A673 (cell line): ENCODE data around the gene AGBL4. TPM values are rescaled to one million over a fixed set of nuclear protein-coding genes. Genes with fewer than 3 reads are reported as not detected.

Experiments
- BruUV-seq: library from RNA; stranded (reverse); fragments of 400-500 nt; replicated peaks from 2 replicates; lab custom pipeline; 2021; lab: Mats Ljungman, UMichigan
- CTCF ChIA-PET: fragments of 300-600 bp; sonication (Branson Sonifier 250); formaldehyde crosslinking; loops from one replicate; lab custom pipeline; 2022; ENCODE audit warnings: antibody characterized with exemption; lab: Charles Lee
- POLR2A ChIA-PET: fragments of 300-600 bp; sonication (Branson Sonifier 250); formaldehyde crosslinking; loops from one replicate; lab custom pipeline; 2022; ENCODE audit warnings: antibody characterized with exemption; ENCODE audit not compliant: low non-redundant PET; lab: Charles Lee
- DNase-seq: peaks from one replicate; pipeline ENCODE4 v3.0.0-alpha.2; 2015; ENCODE audit warnings: low spot score
- H3K27ac ChIP-seq: fragments of 200-600 bp; sonication (generic); 2 replicates; pipeline ENCODE4 v1.5.1; 2016; ENCODE audit warnings: mixed run types, low read depth, mild to moderate bottlenecking, mixed read lengths, antibody characterized with exemption, low read length; ENCODE audit not compliant: poor library complexity, severe bottlenecking
- H3K27me3 ChIP-seq: fragments of 200-600 bp; sonication (generic); replicated peaks from 2 replicates; pipeline ENCODE4 v1.6.1; 2017; ENCODE audit warnings: mixed run types, low read depth, mild to moderate bottlenecking, mixed read lengths, antibody characterized with exemption, low read length; ENCODE audit not compliant: insufficient read depth, poor library complexity
- H3K36me3 ChIP-seq: fragments of 200-600 bp; sonication (generic); 2 replicates; pipeline ENCODE4 v1.6.1; 2016; ENCODE audit warnings: mixed run types, mild to moderate bottlenecking, mixed read lengths, antibody characterized with exemption, low read length; ENCODE audit not compliant: insufficient read depth, poor library complexity, severe bottlenecking
- H3K4me1 ChIP-seq: fragments of 200-600 bp; sonication (generic); 2 replicates; pipeline ENCODE4 v1.6.1; 2017; ENCODE audit warnings: mixed run types, mild to moderate bottlenecking, mixed read lengths, antibody characterized with exemption, low read length; ENCODE audit not compliant: insufficient read depth, poor library complexity, severe bottlenecking
- H3K4me3 ChIP-seq: fragments of 200-600 bp; sonication (generic); 2 replicates; pipeline ENCODE4 v1.5.1; 2016; ENCODE audit warnings: low read depth, mixed run types, mild to moderate bottlenecking, mixed read lengths, low read length; ENCODE audit not compliant: poor library complexity, severe bottlenecking
- H3K9me3 ChIP-seq: fragments of 200-600 bp; sonication (generic); 2 replicates; pipeline ENCODE4 v1.6.1; 2016; ENCODE audit warnings: mixed run types, low read depth, mild to moderate bottlenecking, mixed read lengths, antibody characterized with exemption, low read length; ENCODE audit not compliant: poor library complexity, severe bottlenecking
- EZH2 ChIP-seq: fragments of 200-600 bp; sonication (generic); IDR thresholded peaks from 2 replicates; pipeline ENCODE4 v1.6.1; 2017; ENCODE audit warnings: borderline replicate concordance, low read depth, mild to moderate bottlenecking, mixed read lengths, antibody characterized with exemption, low read length; ENCODE audit not compliant: poor library complexity, severe bottlenecking
- intact Hi-C: fragments of 100-400 bp; cut with micrococcal nuclease; formaldehyde crosslinking; loops from one replicate; pipeline ENCODE4 v1.10.0; 2022; ENCODE audit not compliant: unreplicated experiment
- total RNA-seq: library from RNA; stranded (reverse); gene quantifications from 2 replicates; pipeline ENCODE4 v1.2.3, GENCODE V29; 2021
- TF ChIP-seq, protein P1 (sequence below): fragments of 300-800, 200-600 bp; sonication (generic); conservative IDR thresholded peaks from 2 replicates; pipeline ENCODE4 v1.5.1; 2017; ENCODE audit warnings: low read depth, mild to moderate bottlenecking, antibody characterized with exemption, low read length, moderate library complexity, mixed read lengths

The AGBL4 gene
- total RNA-seq, 1 experiment from 2014 or later = 0.32 TPM

DNA sequence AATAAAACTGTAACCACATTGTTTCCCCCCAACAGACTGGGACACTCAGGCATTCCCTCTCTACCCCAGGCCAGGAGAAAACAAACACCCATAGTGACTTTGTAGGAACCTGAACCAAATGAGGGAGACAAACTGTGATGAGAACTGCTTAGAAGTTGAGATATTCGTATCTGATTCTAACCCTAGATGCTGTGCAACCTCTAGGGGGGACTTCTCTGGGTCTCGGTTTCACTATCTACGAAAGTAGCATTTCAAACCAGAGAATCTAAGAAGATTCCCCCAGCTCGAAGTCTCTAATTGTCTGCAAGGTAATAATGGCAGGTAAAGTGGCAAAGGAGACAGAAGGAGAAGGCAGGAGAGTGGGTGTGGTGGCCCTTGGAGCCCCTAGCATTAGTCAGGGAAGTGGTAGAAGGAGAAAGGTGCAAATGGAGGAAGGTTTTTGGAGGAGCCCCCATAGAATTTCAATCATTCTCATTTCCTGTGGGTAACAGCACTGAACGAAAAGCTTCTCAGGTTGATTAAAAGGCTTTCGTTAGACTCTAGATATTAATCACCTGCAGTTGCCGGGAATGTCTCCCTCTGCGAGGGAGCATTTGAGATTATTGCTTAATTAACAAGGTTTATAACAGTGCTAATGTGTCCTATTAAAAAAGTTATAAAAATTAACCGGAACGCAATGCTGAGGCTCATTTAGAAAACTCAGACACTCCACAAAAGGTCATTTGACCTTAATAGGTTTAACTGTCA, 1293.4 kb downstream of the AGBL4 start:
- no peaks in the 10 kb centered on the region for H3K27me3 ChIP-seq
- ChIA-PET POLR2A (no interaction called here), CTCF (no interaction called here)
- DNase-seq = no peak
- H3K4me3 ChIP-seq = no peak overlapping the region
- no TSS peak for BruUV-seq
- H3K36me3 ChIP-seq = no peaks in the 10 kb centered on the region
- H3K9me3 ChIP-seq = no peaks in the 10 kb centered on the region
- no peak overlapping the region for H3K27ac ChIP-seq
- no peak for TF ChIP-seq EZH2
- TF ChIP-seq, protein P1, sequence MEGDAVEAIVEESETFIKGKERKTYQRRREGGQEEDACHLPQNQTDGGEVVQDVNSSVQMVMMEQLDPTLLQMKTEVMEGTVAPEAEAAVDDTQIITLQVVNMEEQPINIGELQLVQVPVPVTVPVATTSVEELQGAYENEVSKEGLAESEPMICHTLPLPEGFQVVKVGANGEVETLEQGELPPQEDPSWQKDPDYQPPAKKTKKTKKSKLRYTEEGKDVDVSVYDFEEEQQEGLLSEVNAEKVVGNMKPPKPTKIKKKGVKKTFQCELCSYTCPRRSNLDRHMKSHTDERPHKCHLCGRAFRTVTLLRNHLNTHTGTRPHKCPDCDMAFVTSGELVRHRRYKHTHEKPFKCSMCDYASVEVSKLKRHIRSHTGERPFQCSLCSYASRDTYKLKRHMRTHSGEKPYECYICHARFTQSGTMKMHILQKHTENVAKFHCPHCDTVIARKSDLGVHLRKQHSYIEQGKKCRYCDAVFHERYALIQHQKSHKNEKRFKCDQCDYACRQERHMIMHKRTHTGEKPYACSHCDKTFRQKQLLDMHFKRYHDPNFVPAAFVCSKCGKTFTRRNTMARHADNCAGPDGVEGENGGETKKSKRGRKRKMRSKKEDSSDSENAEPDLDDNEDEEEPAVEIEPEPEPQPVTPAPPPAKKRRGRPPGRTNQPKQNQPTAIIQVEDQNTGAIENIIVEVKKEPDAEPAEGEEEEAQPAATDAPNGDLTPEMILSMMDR = no peak
- intact Hi-C loops = no loop called here
- H3K4me1 ChIP-seq = no peaks in the 10 kb centered on the region

GRCh38 chr1:48728584-48728983, 1295.2 kb downstream of the AGBL4 start:
- H3K36me3 ChIP-seq = no peaks in the 10 kb centered on the region
- H3K9me3 ChIP-seq = no peaks in the 10 kb centered on the region
- BruUV-seq = no TSS peak
- H3K4me3 ChIP-seq = no peak overlapping the region
- CTCF ChIA-PET = no interaction called here
- H3K4me1 ChIP-seq = no peaks in the 10 kb centered on the region
- no peak for DNase-seq
- TF ChIP-seq, protein P1 = no peak
- no peak for TF ChIP-seq EZH2
- no peak overlapping the region for H3K27ac ChIP-seq
- intact Hi-C loops = no loop called here
- POLR2A ChIA-PET = no interaction called here
- H3K27me3 ChIP-seq = no peaks in the 10 kb centered on the region

DNA sequence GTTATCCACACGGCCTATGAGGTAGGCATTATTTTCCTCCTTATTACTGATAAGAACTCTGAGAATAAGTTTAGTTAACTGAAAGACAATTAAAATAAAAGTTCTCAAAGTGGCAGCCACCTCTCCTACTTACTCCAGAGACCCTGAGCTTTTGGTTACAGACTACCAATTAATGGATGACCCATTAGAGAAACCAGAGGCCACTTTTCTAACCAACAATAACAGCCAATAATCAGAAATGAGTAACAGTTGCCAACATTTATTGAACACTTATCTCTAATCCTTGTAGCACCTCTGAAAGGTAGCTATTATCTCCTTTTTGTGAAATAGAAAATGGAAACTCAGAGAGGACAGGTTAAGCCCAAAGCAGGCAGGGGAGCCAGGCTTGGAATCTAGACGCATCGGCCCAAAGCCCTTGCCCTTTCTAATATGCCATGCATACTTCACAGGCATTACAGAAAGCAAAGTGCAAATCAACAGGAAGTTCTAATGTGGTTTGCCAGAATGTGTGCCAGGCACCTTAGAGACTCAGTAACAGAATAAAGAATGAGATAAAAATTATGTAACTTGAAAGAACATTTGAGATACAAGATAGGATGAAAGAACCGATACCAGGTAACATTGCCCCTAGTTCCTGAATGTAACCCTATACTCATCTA, 1297.1 kb downstream of the AGBL4 start:
- H3K9me3 ChIP-seq = no peaks in the 10 kb centered on the region
- no peaks in the 10 kb centered on the region for H3K4me1 ChIP-seq
- ChIA-PET POLR2A (no interaction called here), CTCF (no interaction called here)
- intact Hi-C loops = no loop called here
- no peak for DNase-seq
- H3K36me3 ChIP-seq = no peaks in the 10 kb centered on the region
- H3K4me3 ChIP-seq = no peak overlapping the region
- no TSS peak for BruUV-seq
- TF ChIP-seq, protein P1 = no peak
- TF ChIP-seq EZH2 = no peak
- H3K27ac ChIP-seq = no peak overlapping the region
- no peaks in the 10 kb centered on the region for H3K27me3 ChIP-seq
